Hair follicle dermal papilla cell (primary cell): ENCODE results near the gene MRPL49. TPM values are rescaled to one million over a fixed set of nuclear protein-coding genes. Genes with fewer than 3 reads are reported as not detected.

Source experiments
- small RNA-seq: library from RNA; depleted of rRNA; stranded (forward); fragments of <200 nt; gene quantifications from one replicate; pipeline ENCODE3, GENCODE V24; 2012
- total RNA-seq: library from RNA; depleted of rRNA; stranded (reverse); fragments of >200 nt; gene quantifications from 2 replicates; pipeline ENCODE4 v1.2.3, GENCODE V29; 2012

Gene MRPL49
- total RNA-seq = 49.1 and 52.9 TPM in 2 replicates

DNA sequence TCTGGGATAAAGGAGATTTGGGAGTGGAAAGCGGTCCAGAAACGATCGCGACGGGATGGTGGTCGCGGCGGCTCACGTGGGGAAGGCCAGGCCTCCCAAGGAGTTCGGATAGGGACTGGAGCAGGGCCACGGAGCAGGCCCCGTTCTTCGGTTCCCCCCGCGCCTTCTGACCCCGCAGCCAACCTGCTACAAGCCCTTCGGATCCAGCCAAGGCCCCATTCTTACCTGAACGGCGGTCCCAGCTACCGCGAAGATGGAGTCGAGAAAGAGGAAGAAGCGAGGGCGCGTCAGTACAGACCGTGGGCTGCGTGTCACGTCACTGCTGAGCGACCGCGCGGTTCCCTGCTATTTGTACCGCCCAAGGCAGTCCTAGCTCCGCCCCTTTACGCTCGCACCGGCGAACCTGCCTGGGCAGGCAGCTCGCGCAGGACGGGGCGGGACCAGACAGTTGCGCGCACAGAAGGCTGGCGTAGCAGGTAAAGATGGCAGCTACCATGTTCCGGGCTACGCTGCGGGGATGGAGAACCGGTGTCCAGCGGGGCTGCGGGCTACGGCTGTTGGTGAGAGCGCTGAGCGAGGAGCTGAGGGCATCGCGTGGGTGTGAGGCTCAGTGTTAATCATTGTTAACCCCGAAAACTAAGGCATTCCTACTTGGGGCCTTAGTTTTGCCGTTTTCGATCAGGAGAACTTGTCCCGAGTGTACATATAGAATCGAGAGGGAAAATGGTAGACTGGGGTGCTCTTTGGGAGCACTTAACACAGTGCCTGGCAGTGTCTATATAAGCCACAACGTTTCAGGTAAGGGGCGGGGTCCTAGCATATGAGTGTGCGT lies at the start of gene MRPL49, which contains the start of gene FAU:
MRPL49 (plus strand) TSS at position 457 of the 832 bp plus-strand sequence; CDS start at position 483, 26 bp downstream.
FAU (minus strand) TSS at position 270 of the 832 bp plus-strand sequence. CDS start 321 bp downstream, outside the sequence.

GRCh38 chr11:65083834-65084597 lies 38.1 kb upstream of the MRPL49 start, which contains the start of the genes CDCA5 and ZFPL1:
TSS of gene CDCA5 (minus strand) at chr11:65084040. CDS start at chr11:65083978, 62 bp downstream.
TSS of gene ZFPL1 (plus strand) at chr11:65084222. CDS start at chr11:65084699, 477 bp downstream.

GRCh38 chr11:65095974-65096806 lies 25.9 kb upstream of the MRPL49 start, which contains the start of gene VPS51:
TSS of gene VPS51 (plus strand) at chr11:65096214. CDS start at chr11:65096251, 37 bp downstream.

GRCh38 chr11:65111744-65112545 lies 10.2 kb upstream of the MRPL49 start, which contains the start of gene TM7SF2:
TSS of gene TM7SF2 (plus strand) at chr11:65111872. CDS start at chr11:65112016, 144 bp downstream.

DNA sequence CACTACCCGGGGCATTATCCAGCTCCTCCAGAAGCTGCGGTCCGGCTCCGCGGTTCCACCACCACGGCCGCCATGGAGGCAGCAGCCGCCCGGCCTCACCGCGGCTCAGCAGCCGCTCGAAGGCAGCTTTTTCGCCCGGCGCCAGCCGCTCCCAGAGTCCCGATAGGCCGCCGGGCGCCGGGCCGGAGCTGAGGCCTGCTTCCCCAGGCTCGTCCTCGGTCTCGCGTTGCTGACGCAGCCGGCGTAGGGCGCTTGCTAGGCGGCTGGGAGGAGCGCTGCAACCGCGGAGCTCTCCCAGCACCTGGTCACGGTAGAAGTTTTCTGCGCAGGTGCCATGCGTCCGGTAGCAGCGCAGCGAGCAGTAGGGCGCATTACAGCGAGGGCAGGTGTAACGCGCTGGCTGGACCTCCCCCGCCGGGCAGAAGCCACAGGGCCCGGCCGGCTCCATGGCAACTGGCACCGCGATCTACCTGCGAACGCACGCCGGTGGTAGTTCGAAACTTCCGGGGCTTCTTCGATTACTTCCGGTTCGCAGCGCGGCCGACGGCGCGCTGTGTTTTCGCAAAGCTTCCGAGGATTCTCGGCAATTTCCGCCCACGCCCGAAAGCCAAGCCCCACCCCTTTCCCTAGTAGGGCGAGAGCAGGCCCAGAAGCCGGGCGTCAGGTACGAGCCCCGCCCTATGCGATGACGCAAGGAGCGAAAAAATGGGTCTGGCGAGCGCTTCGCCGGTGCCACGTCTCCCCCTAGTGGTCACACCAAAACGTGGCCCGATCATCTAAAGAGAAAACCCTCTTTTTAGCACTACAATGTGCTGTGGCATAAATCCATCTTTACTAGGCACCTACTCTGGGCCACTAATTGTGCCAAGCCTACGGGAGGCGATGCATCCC lies 4.7 kb upstream of the MRPL49 start, which contains the start of gene ZNHIT2:
ZNHIT2 (minus strand) TSS at position 496 of the 891 bp plus-strand sequence; CDS start at position 448, 48 bp downstream.

GRCh38 chr11:65134240-65134951 lies 12.3 kb downstream of the MRPL49 start, which contains the start of gene SYVN1:
TSS of gene SYVN1 (minus strand) at chr11:65134519. CDS start at chr11:65133601, 918 bp downstream.

GRCh38 chr11:65170058-65170534 lies 48.0 kb downstream of the MRPL49 start, which contains the start of gene SPDYC:
TSS of gene SPDYC (plus strand) at chr11:65170233. CDS start at chr11:65171358, 1,125 bp downstream.

Small RNA genes within 50 kb of the gene (small RNA-seq; reads per million reads assigned to genes)
- gene HIGD1AP10 (not detected), gene PDCL2P2 (not detected), gene RNU2-23P (5.8 reads per million, percentile 82 among the genes with 10 or more reads in this experiment)

Other genes starting within 250 kb of the MRPL49 start
- 86.5 and 115 TPM in 2 replicates for gene EHD1, start 243.7 kb upstream of the MRPL49 start, total RNA-seq
- gene ATG2A, start 205.1 kb upstream of the MRPL49 start, total RNA-seq = 17.5 and 19.2 TPM in 2 replicates
- gene PPP2R5B, start 197.6 kb upstream of the MRPL49 start, total RNA-seq = 12.3 and 14.6 TPM in 2 replicates
- not detected in 2 replicates for gene GPHA2, start 186.4 kb upstream of the MRPL49 start, total RNA-seq
- gene MAJIN, start 150.2 kb upstream of the MRPL49 start, total RNA-seq = not detected in 2 replicates
- 1.2 and 2.3 TPM in 2 replicates for gene BATF2, start 125.3 kb upstream of the MRPL49 start, total RNA-seq
- 71.7 and 85.9 TPM in 2 replicates for gene ARL2, start 108.2 kb upstream of the MRPL49 start, total RNA-seq
- 16.6 and 19.4 TPM in 2 replicates for gene SNX15, start 94.9 kb upstream of the MRPL49 start, total RNA-seq
- gene SAC3D1, start 81.1 kb upstream of the MRPL49 start, total RNA-seq = 7.0 and 9.6 TPM in 2 replicates
- 34.1 and 35.2 TPM in 2 replicates for gene NAALADL1, start 63.8 kb upstream of the MRPL49 start, total RNA-seq
- 1.3 and 1.5 TPM in 2 replicates for gene CDCA5, start 38.3 kb upstream of the MRPL49 start, total RNA-seq
- 45.6 and 48.7 TPM in 2 replicates for gene ZFPL1, start 38.1 kb upstream of the MRPL49 start, total RNA-seq
- 209 and 240 TPM in 2 replicates for gene VPS51, start 26.1 kb upstream of the MRPL49 start, total RNA-seq
- gene TM7SF2, start 10.4 kb upstream of the MRPL49 start, total RNA-seq = 16.9 and 18.1 TPM in 2 replicates
- gene ZNHIT2, start 4.6 kb upstream of the MRPL49 start, total RNA-seq = 10.4 and 13.6 TPM in 2 replicates
- gene FAU, start 187 bp upstream of the MRPL49 start, total RNA-seq = 66.9 and 79.2 TPM in 2 replicates
- gene SYVN1, start 12.2 kb downstream of the MRPL49 start, total RNA-seq = 21.4 and 28.7 TPM in 2 replicates
- gene SPDYC, start 47.9 kb downstream of the MRPL49 start, total RNA-seq = not detected in 2 replicates
- 168 and 174 TPM in 2 replicates for gene CAPN1, start 59.6 kb downstream of the MRPL49 start, total RNA-seq
- 2.1 and 3.4 TPM in 2 replicates for gene POLA2, start 139.6 kb downstream of the MRPL49 start, total RNA-seq
- 79.5 and 82.8 TPM in 2 replicates for gene CDC42EP2, start 192.5 kb downstream of the MRPL49 start, total RNA-seq
- 56.3 and 60.6 TPM in 2 replicates for gene DPF2, start 211.5 kb downstream of the MRPL49 start, total RNA-seq
- 0.12 TPM in 1 of 2 replicates, not detected in the other for gene TIGD3, start 232.4 kb downstream of the MRPL49 start, total RNA-seq